ENCODE results near the gene C19orf44.

C19orf44 gene

GRCh38 chr19:16518061-16518460, 21.9 kb downstream of the C19orf44 start:
- DNase-seq (ENCODE audit: low spot score): no peak

- DNase-seq (ENCODE audit: low spot score): no peak
These were observed 22.5 kb downstream of the C19orf44 start for GRCh38 chr19:16518483-16519229.

GRCh38 chr19:16519230-16519687, 23.1 kb downstream of the C19orf44 start:
- DNase-seq (ENCODE audit: low spot score): no peak

GRCh38 chr19:16520074-16520973, 24.1 kb downstream of the C19orf44 start:
- DNase-seq (ENCODE audit: low spot score): no peak

- DNase-seq (ENCODE audit: low spot score): no peak
These were observed 24.9 kb downstream of the C19orf44 start for GRCh38 chr19:16520986-16521624.

GRCh38 chr19:16521715-16522289, 25.6 kb downstream of the C19orf44 start:
- DNase-seq (ENCODE audit: low spot score): no peak

GRCh38 chr19:16522559-16523377, 26.6 kb downstream of the C19orf44 start:
- no peak for DNase-seq (ENCODE audit: low spot score)

- no peak for DNase-seq (ENCODE audit: low spot score)
These were observed 29.0 kb downstream of the C19orf44 start for GRCh38 chr19:16524991-16525734.

GRCh38 chr19:16525751-16526481, 29.7 kb downstream of the C19orf44 start:
- no peak for DNase-seq (ENCODE audit: low spot score)

GRCh38 chr19:16527334-16527935, 31.2 kb downstream of the C19orf44 start:
- DNase-seq (ENCODE audit: low spot score): no peak

GRCh38 chr19:16527971-16528521, 31.9 kb downstream of the C19orf44 start:
- DNase-seq (ENCODE audit: low spot score): no peak

- no peak for DNase-seq (ENCODE audit: low spot score)
These were observed 33.4 kb downstream of the C19orf44 start for GRCh38 chr19:16529466-16530144.

GRCh38 chr19:16530540-16531379, 34.6 kb downstream of the C19orf44 start:
- DNase-seq (ENCODE audit: low spot score): no peak

GRCh38 chr19:16531380-16531669, 35.1 kb downstream of the C19orf44 start:
- no peak for DNase-seq (ENCODE audit: low spot score)

GRCh38 chr19:16532440-16533234, 36.4 kb downstream of the C19orf44 start:
- DNase-seq (ENCODE audit: low spot score): no peak

- no peak for DNase-seq (ENCODE audit: low spot score)
These were observed 39.2 kb downstream of the C19orf44 start for GRCh38 chr19:16535381-16535780.

GRCh38 chr19:16536130-16536529, 39.9 kb downstream of the C19orf44 start:
- DNase-seq (ENCODE audit: low spot score): no peak
